Daoy (cell line): ENCODE measurements around the gene S100A16. TPM values are rescaled to one million over a fixed set of nuclear protein-coding genes. Genes with fewer than 3 reads are reported as not detected.
"Not testable (repeated sequence)": the region's sequence is repeated elsewhere in the genome, so short reads cannot be mapped to it uniquely, and the experiment has no call there.

ENCODE experiments used
- DNase-seq: peaks from one replicate; pipeline ENCODE4 v3.0.0-alpha.2; 2015; ENCODE audit warnings: low read depth
- total RNA-seq: library from RNA; depleted of rRNA; stranded (reverse); fragments of >200 nt; shearing (Covaris generic); gene quantifications from 2 replicates; pipeline ENCODE4 v1.2.3, GENCODE V29; 2014

Gene S100A16
- total RNA-seq, 1 experiment from 2014 or later = 135 TPM

GRCh38 chr1:153615406-153615805 is 2.5 kb upstream of the S100A16 start:
- DNase-seq = no peak

GRCh38 chr1:153614906-153615305 is 2.0 kb upstream of the S100A16 start:
- DNase-seq = no peak

- DNase-seq = no peak
Measured at GRCh38 chr1:153614189-153614900, 1.4 kb upstream of the S100A16 start.

- no peak for DNase-seq
Measured at GRCh38 chr1:153613406-153613805, 469 bp upstream of the S100A16 start.

DNA sequence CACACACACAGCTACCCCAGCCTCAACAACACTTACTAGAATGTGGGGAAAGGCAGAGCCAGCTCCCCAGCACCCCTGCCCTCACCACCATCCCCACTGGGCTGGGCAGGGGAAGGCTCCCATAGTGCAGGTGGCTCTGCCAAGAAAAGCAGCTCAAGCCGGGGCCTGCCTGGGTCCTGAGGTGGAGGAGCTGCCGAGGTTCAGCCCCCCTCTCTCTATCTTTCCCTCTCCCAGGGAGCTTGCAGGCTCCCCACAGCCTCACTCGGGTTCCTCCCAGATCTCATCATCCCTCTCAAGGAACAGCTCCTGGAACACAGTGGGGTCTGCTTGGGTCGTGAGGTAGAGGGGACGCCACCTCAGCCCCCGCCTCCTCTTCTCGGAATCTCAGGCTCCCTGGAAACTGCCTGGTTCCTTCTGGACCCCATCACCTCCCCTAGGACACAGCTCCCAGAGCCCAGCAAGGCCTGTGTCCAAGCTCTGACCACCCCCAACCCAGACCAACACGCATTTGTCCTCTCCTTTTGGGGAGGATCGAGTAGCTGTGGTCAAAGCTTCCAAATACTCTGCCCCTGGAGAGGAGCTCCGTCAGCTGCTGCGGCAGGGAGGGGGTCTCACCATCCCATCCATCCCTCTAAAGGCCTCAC is 704 bp downstream of the S100A16 start:
- DNase-seq = no peak

DNA sequence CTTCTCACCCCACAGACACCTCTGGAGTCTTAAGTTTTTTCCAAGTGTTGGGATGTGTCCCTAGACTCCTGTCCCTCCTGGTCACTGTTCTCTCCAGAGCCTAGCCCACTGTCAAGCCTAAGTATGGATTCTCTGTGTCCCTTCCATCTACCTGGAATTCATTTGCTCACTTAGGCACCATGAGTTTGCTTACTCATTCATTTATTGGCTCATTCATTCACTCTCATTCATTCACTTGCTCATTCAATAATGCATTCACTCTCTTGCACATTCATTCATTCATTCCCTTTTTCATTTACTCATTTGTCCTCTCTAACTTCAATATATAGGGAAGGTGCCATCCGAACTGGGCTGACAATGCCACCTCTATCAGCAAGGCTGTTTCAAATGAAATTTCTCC is 1.6 kb downstream of the S100A16 start:
- no peak for DNase-seq

GRCh38 chr1:153610811-153611301 is 2.1 kb downstream of the S100A16 start:
- peak; percentile 37 for DNase-seq

- DNase-seq = peak; percentile 40
Measured at GRCh38 chr1:153610334-153610733, 2.6 kb downstream of the S100A16 start.

GRCh38 chr1:153609585-153609907 is 3.4 kb downstream of the S100A16 start:
- DNase-seq = no peak

GRCh38 chr1:153608742-153609584 is 4.0 kb downstream of the S100A16 start:
- DNase-seq = peak; percentile 97

GRCh38 chr1:153608089-153608682 is 4.8 kb downstream of the S100A16 start:
- DNase-seq = peak; percentile 44

- DNase-seq = no peak
Measured at GRCh38 chr1:153607381-153607780, 5.6 kb downstream of the S100A16 start.

DNA sequence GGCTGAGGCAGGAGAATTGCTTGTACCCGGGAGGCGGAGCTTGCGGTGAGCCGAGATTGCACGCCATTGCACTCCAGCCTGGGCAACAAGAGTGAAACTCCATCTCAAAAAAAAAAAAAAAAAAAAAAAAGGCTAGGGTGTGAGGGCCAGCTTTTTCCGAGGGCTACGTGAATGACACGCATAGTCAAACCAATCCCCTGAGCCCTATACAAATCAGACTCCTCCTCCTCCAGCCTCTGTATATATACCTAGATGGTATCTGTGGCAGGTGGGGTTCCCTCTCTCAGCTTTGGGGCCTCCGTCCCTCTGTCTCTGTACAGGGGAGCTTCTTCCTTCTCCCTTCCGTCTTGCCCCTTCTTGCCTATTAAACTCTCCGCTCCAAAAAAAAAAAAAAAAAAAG is 6.7 kb downstream of the S100A16 start:
- no peak for DNase-seq

DNA sequence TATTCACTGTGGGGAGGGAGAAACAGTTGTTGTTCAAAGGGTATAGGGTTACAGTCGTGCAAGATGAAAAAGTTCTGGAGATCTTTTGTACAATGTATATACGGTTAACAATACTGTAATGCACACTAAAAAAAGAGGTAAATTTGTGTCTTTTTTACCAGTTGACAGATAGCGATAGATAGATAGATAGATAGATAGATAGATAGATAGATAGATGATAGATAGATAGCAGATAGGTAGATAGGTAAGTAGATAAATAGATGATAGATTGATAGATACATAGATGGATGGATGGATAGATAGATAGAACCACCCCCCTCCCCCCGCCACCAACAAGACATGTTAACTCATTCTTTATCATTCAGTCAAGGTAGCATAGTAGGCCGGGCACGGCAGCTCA is 10.2 kb downstream of the S100A16 start:
- DNase-seq = no peak

DNA sequence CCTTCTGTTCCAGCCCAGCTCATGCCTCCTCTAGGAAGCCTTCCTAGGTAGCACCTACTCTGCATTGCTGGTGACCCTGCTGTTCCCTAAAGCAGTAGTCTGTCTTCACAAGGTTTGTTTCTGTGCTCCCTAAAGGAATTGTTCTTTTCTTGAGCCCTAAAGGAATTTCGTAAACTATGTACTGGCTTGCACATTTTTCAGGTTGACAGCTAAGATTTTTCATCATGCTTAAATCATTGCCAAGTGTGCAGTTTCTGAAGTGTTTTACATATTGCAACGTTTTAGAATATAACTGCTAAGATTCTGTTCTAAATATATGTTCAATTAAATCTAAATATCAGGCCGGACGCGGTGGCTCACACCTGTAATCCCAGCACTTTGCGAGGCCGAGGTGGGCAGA is 13.1 kb downstream of the S100A16 start:
- DNase-seq = no peak

DNA sequence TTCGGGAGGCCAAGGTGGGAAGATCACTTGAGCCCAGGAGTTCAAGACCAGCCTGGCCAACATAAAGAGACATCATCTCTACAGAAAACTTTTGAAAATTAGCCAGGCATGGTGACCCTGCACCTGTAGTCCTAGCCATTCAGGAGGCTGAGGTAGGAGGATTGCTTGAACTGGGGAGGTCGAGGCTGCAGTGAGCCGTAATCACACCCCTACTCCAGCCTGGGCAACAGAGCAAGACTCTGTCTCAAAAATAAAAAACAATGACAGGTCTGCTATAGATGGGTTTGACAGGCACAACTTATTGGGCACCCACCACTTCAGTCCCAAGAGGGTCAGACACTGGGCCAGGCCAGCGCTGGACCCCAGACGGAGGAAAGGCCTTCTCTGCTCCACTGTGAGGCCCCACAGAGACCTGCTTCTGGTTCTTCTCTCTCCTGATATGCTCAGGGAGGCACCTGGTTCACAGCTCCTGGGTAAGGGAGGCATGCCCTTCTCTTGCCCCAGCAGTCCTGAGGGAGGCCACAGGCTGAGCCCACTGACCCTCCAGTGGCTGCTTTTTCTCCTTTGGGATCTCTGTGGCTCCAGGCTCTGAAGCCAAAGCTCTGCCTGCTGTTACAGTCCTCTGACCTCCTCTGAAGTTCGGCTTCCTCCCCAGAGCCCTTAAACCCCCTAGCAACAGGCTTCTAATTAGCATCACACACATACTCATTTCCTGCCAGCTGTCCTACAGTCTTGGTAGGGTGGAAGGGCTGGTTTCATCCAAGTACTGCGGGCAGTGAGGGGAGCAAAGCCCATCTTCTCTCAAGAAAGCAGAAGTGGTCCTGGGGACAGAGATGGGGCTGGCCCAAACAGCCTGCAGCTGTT is 14.4 kb downstream of the S100A16 start:
- peak; percentile 76 for DNase-seq

- peak; percentile 61 for DNase-seq
Measured at GRCh38 chr1:153597206-153597605, 15.7 kb downstream of the S100A16 start.

- no peak for DNase-seq
Measured at GRCh38 chr1:153592748-153593147, 20.2 kb downstream of the S100A16 start.

- no peak for DNase-seq
Measured at GRCh38 chr1:153588482-153588881, 24.5 kb downstream of the S100A16 start.

DNA sequence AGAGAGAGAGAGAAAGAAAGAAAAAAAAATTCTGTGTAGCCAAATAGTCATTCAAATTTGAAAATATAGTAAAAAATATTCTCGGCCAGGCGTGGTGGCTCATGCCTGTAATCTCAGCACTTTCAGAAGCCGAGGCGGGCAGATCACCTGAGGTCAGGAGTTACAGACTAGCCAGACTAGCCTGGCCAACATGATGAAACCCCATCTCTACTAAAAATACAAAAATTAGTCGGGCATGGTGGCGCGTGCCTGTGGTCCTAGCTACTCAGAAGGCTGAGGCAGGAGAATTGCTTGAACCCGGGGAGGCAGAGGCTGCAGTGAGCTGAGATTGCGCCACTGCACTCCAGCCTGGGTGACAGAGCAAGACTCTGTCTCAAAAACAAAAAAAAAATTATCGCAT is 24.9 kb downstream of the S100A16 start:
- DNase-seq = not testable (repeated sequence)

GRCh38 chr1:153587314-153587713 is 25.6 kb downstream of the S100A16 start:
- DNase-seq = peak; percentile 35
